Measurements from ENCODE around the gene ID3.

DNA sequence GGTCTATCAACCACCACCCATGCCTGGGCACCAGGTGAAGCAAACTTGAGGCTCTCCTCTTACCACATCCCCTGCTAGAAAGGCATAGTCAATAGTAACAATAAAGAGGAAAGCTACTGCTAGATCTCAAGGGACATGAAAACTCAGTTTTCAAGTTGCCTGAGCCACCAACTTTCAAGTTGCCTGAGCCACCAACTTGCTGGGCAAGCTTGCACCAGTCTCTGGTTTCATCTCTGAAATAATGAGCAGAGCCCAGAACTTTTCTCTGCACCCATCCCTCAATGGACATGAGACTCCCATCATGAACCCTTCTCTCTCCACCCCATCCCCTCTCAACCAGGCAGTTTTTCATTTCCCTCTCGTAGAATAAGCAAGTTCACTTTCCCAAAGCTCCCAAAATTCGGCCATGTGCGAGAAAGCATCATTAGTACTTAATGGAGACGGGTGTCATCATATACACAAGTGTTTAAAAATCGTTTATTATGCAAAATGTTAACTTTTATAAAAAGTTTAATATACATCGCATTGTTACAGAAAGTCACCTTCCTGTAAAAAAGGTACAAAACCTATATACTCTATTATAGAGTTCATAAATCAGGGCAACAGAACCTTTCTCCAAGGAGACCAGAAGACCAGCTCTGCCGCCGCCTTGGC is 1.7 kb downstream of the ID3 start:
- TF ChIP-seq, protein P1, sequence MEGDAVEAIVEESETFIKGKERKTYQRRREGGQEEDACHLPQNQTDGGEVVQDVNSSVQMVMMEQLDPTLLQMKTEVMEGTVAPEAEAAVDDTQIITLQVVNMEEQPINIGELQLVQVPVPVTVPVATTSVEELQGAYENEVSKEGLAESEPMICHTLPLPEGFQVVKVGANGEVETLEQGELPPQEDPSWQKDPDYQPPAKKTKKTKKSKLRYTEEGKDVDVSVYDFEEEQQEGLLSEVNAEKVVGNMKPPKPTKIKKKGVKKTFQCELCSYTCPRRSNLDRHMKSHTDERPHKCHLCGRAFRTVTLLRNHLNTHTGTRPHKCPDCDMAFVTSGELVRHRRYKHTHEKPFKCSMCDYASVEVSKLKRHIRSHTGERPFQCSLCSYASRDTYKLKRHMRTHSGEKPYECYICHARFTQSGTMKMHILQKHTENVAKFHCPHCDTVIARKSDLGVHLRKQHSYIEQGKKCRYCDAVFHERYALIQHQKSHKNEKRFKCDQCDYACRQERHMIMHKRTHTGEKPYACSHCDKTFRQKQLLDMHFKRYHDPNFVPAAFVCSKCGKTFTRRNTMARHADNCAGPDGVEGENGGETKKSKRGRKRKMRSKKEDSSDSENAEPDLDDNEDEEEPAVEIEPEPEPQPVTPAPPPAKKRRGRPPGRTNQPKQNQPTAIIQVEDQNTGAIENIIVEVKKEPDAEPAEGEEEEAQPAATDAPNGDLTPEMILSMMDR (conservative IDR thresholded peaks at IDR 0.05; ENCODE audit: low read depth, low read length) = no peak
- no peak for TF ChIP-seq EZH2 (IDR thresholded peaks at IDR 0.05; ENCODE audit: low read length, unreplicated experiment)
- no peak for TF ChIP-seq EZH2phosphoT487 (IDR thresholded peaks at IDR 0.05; ENCODE audit: borderline replicate concordance, low read length)
